OCI-LY7 (cell line): ENCODE measurements around the gene MRC2. TPM values are rescaled to one million over a fixed set of nuclear protein-coding genes. Genes with fewer than 3 reads are reported as not detected.
"Not testable (repeated sequence)": the region's sequence is repeated elsewhere in the genome, so short reads cannot be mapped to it uniquely, and the experiment has no call there.

ENCODE experiments used
- BruUV-seq: library from RNA; stranded (reverse); fragments of 400-500 nt; replicated peaks from 2 replicates; lab custom pipeline; 2021; lab: Mats Ljungman, UMichigan
- CTCF ChIA-PET: fragments of 300-600 bp; sonication (Branson Sonifier 250); formaldehyde crosslinking; loops from one replicate; lab custom pipeline; 2022; ENCODE audit warnings: antibody characterized with exemption; ENCODE audit not compliant: unreplicated experiment; lab: Charles Lee
- POLR2A ChIA-PET: fragments of 300-600 bp; sonication (Branson Sonifier 250); formaldehyde crosslinking; loops from one replicate; lab custom pipeline; 2022; ENCODE audit warnings: antibody characterized with exemption; lab: Charles Lee
- DNase-seq: peaks from one replicate; pipeline ENCODE4 v3.0.0-alpha.2; 2015; ENCODE audit warnings: low spot score
- H2AFZ ChIP-seq: fragments of 200-600 bp; sonication (generic), shearing (Covaris generic); 2 replicates; pipeline ENCODE4 v1.6.1; 2014; ENCODE audit warnings: mild to moderate bottlenecking, antibody characterized with exemption, low read length, moderate library complexity
- H3K27ac ChIP-seq: fragments of 200-600 bp; sonication (generic); 2 replicates; pipeline ENCODE4 v1.5.1; 2014; ENCODE audit warnings: mixed run types, low read depth, mild to moderate bottlenecking, moderate library complexity, low read length, inconsistent platforms; ENCODE audit not compliant: poor library complexity, severe bottlenecking
- H3K36me3 ChIP-seq: fragments of 200-600 bp; sonication (generic); 2 replicates; pipeline ENCODE4 v1.6.1; 2014; ENCODE audit warnings: mild to moderate bottlenecking, antibody characterized with exemption, low read length, moderate library complexity, mixed read lengths; ENCODE audit not compliant: insufficient read depth
- H3K4me1 ChIP-seq: fragments of 200-600 bp; sonication (generic); 2 replicates; pipeline ENCODE4 v1.5.1; 2014; ENCODE audit warnings: mild to moderate bottlenecking, low read length; ENCODE audit not compliant: insufficient read depth, poor library complexity, severe bottlenecking
- H3K4me2 ChIP-seq: fragments of 200-600 bp; sonication (generic); 2 replicates; pipeline ENCODE4 v1.6.1; 2014; ENCODE audit warnings: mild to moderate bottlenecking, low read length
- H3K4me3 ChIP-seq: fragments of 200-600 bp; sonication (generic); 2 replicates; pipeline ENCODE4 v1.5.1; 2014; ENCODE audit warnings: mild to moderate bottlenecking, low read depth, low read length; ENCODE audit not compliant: poor library complexity, severe bottlenecking
- H3K79me2 ChIP-seq: fragments of 200-600 bp; sonication (generic); 2 replicates; pipeline ENCODE4 v1.6.1; 2016; ENCODE audit warnings: low read depth, mild to moderate bottlenecking, low read length, moderate library complexity, mixed read lengths; ENCODE audit not compliant: insufficient read depth
- H3K9me2 ChIP-seq: fragments of 200-600 bp; sonication (generic); 2 replicates; pipeline ENCODE4 v1.6.1; 2016; ENCODE audit warnings: mild to moderate bottlenecking, low read length, mixed read lengths; ENCODE audit not compliant: insufficient read depth
- H3K9me3 ChIP-seq: fragments of 200-600 bp; sonication (generic); 2 replicates; pipeline ENCODE4 v1.6.1; 2014; ENCODE audit warnings: mild to moderate bottlenecking, mixed run types, low read length, mixed read lengths
- H4K20me1 ChIP-seq: fragments of 200-600 bp; sonication (generic); 2 replicates; pipeline ENCODE4 v1.6.1; 2014; ENCODE audit warnings: mild to moderate bottlenecking, antibody characterized with exemption, low read length, moderate library complexity, mixed read lengths; ENCODE audit not compliant: insufficient read depth
- EZH2phosphoT487 ChIP-seq: fragments of 200-600 bp; sonication (generic); IDR thresholded peaks from 2 replicates; pipeline ENCODE4 v1.6.1; 2018; ENCODE audit warnings: low read depth, borderline replicate concordance, mild to moderate bottlenecking, mixed run types, antibody characterized with exemption, low read length, moderate library complexity, mixed read lengths
- intact Hi-C: fragments of 100-400 bp; cut with micrococcal nuclease; formaldehyde crosslinking; loops from one replicate; pipeline ENCODE4 v1.10.0; 2022; ENCODE audit not compliant: unreplicated experiment
- total RNA-seq, 2 experiments: library from RNA; depleted of rRNA in 1 of 2; stranded (reverse); fragments of >200 nt in 1 of 2; shearing (Covaris generic) in 1 of 2; gene quantifications; 2 replicates each; pipeline ENCODE4 v1.2.3, GENCODE V29; 2014 to 2022
- TF ChIP-seq, protein P1 (sequence below): fragments of 200-600 bp; sonication (generic); conservative IDR thresholded peaks from 2 replicates; pipeline ENCODE4 v1.5.1; 2014; ENCODE audit warnings: mild to moderate bottlenecking, antibody characterized with exemption, low read length, moderate library complexity, mixed read lengths

Gene MRC2
- total RNA-seq, 2 experiments from 2014 or later: 0.19 to 0.27 TPM

DNA sequence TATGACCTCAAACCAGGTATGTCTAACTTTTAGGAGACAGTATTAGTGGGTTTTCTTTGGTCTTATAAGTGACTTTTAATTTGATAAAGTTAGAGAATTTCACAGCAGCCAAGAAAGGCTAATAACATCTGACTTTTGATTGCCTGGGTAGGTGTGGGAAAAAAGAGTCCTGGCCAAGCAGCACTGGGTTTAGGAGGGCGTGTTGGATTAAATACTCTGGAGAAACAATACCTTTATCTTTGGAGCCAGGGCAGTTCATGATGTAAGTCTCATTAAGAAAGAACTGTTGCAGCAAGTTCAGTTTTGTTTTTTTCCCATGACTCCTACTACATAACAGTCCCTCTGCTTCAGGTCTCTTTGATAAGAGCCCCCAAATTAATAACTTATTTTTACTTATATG, 26.7 kb upstream of the MRC2 start:
- DNase-seq: no peak
- TF ChIP-seq EZH2phosphoT487: no peak
- TF ChIP-seq, protein P1, sequence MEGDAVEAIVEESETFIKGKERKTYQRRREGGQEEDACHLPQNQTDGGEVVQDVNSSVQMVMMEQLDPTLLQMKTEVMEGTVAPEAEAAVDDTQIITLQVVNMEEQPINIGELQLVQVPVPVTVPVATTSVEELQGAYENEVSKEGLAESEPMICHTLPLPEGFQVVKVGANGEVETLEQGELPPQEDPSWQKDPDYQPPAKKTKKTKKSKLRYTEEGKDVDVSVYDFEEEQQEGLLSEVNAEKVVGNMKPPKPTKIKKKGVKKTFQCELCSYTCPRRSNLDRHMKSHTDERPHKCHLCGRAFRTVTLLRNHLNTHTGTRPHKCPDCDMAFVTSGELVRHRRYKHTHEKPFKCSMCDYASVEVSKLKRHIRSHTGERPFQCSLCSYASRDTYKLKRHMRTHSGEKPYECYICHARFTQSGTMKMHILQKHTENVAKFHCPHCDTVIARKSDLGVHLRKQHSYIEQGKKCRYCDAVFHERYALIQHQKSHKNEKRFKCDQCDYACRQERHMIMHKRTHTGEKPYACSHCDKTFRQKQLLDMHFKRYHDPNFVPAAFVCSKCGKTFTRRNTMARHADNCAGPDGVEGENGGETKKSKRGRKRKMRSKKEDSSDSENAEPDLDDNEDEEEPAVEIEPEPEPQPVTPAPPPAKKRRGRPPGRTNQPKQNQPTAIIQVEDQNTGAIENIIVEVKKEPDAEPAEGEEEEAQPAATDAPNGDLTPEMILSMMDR: no peak
- Histone ChIP-seq H3K79me2 (no peaks in the 10 kb centered on the region), H3K4me1 (no peaks in the 10 kb centered on the region), H4K20me1 (no peaks in the 10 kb centered on the region), H3K9me2 (no peaks in the 10 kb centered on the region), H3K4me2 (no peak overlapping the region), H3K4me3 (no peak overlapping the region), H3K36me3 (peaks cover 95% of the 10 kb centered on the region), H2AFZ (no peak overlapping the region), H3K27ac (no peak overlapping the region), H3K9me3 (no peaks in the 10 kb centered on the region)
- CTCF ChIA-PET: no interaction called here
- intact Hi-C loops: no loop called here
- POLR2A ChIA-PET: no interaction called here
- no TSS peak for BruUV-seq

GRCh38 chr17:62601471-62601870, 26.0 kb upstream of the MRC2 start:
- no peak overlapping the region for H2AFZ ChIP-seq
- ChIA-PET CTCF (no interaction called here), POLR2A (interaction anchor here (0.6 kb wide), 1 partner anchor 32 kb away, joined by 4 read pairs; no protein-coding TSS in a partner anchor)
- no peak overlapping the region for H3K27ac ChIP-seq
- H3K4me3 ChIP-seq: no peak overlapping the region
- no TSS peak for BruUV-seq
- no peak overlapping the region for H3K4me2 ChIP-seq
- H3K9me2 ChIP-seq: no peaks in the 10 kb centered on the region
- no peaks in the 10 kb centered on the region for H3K9me3 ChIP-seq
- no peaks in the 10 kb centered on the region for H3K79me2 ChIP-seq
- no peak for DNase-seq
- TF ChIP-seq, protein P1: no peak
- TF ChIP-seq EZH2phosphoT487: no peak
- intact Hi-C loops: no loop called here
- peaks cover 94% of the 10 kb centered on the region for H3K36me3 ChIP-seq
- no peaks in the 10 kb centered on the region for H3K4me1 ChIP-seq
- H4K20me1 ChIP-seq: no peaks in the 10 kb centered on the region

DNA sequence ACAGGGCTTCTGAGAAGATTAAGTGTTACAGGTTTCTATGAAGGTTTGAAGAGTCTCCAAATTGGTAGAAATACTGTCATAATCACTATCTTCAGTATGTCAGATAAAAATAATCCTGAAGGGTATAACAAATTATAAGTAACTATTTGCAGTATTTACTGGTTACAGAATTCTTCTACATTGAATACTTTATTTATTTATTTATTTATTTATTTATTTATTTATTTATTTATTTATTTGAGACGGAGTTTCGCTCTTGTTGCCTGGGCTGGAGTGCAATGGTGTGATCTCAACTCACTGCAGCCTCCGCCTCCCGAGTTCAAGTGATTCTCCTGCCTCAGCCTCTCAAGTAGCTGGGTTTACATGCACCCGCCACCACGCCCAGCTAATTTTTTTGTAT, 23.7 kb upstream of the MRC2 start:
- CTCF ChIA-PET, intact Hi-C loops, H3K4me1 ChIP-seq: not testable (repeated sequence)

More for the DNA sequence above, 23.7 kb upstream of the MRC2 start:
- H3K36me3 ChIP-seq: peaks cover 95% of the 10 kb centered on the region
- H3K27ac ChIP-seq, H3K4me3 ChIP-seq, H3K9me3 ChIP-seq, H3K79me2 ChIP-seq, BruUV-seq, H3K9me2 ChIP-seq, H4K20me1 ChIP-seq, H2AFZ ChIP-seq, DNase-seq, H3K4me2 ChIP-seq: not testable (repeated sequence)
- POLR2A ChIA-PET: interaction anchor here (1.0 kb wide), 1 partner anchor 10 kb away, joined by 3 read pairs; no protein-coding TSS in a partner anchor
